Effector memory CD8-positive, alpha-beta T cell (primary cell): ENCODE data around the gene UNC13D.
"Not testable (repeated sequence)": the region's sequence is repeated elsewhere in the genome, so short reads cannot be mapped to it uniquely, and the experiment has no call there.

Experiments
- ATAC-seq: fragments of 150-1000 bp; cut with Tn5 transposase; replicated peaks from 2 replicates; pipeline ENCODE4 v1.10.0; 2021; ENCODE audit warnings: mild to moderate bottlenecking, moderate library complexity
- DNase-seq, 3 experiments: peaks; one replicate each; pipeline ENCODE4 v3.0.0; 2021
- H3K27ac Mint-ChIP-seq, 2 donors: one replicate each; pipeline ENCODE4 v1.8.0; 2022; ENCODE audit warnings: mild to moderate bottlenecking in 2 of 2, mixed read lengths in 2 of 2, moderate library complexity in 2 of 2
- H3K27me3 Mint-ChIP-seq, 2 donors: one replicate each; pipeline ENCODE4 v1.8.0; 2022; ENCODE audit warnings: mixed read lengths in 2 of 2
- H3K36me3 Mint-ChIP-seq: one replicate; pipeline ENCODE4 v1.8.0; 2022; ENCODE audit warnings: mild to moderate bottlenecking, moderate library complexity, mixed read lengths; ENCODE audit not compliant: insufficient read depth
- H3K4me1 Mint-ChIP-seq, 2 donors: one replicate each; pipeline ENCODE4 v1.8.0; 2022; ENCODE audit warnings: low read depth in 2 of 2, mixed read lengths in 2 of 2
- H3K4me3 Mint-ChIP-seq, 2 donors: one replicate each; pipeline ENCODE4 v1.8.0; 2022; ENCODE audit warnings: mild to moderate bottlenecking in 2 of 2, mixed read lengths in 2 of 2, moderate library complexity in 2 of 2
- H3K9me3 Mint-ChIP-seq, 2 donors: one replicate each; pipeline ENCODE4 v1.8.0; 2022; ENCODE audit warnings: mixed read lengths in 2 of 2
- total RNA-seq, 9 experiments: gene quantifications; one replicate each; lab custom pipeline; 2026; lab: John Stamatoyannopoulos, UW

Gene UNC13D
- 83.0 to 234 (median 171) reads per million in 9 experiments for total RNA-seq

- Mint-ChIP-seq H3K27ac (peak within 1 kb of the TSS; percentile 92 to 95), H3K4me1 (peaks cover 16 to 27% of the 10 kb centered on the region in 2 donors), H3K9me3 (no peaks in the 10 kb centered on the region), H3K27me3 (no peaks in the 10 kb centered on the region), H3K4me3 (peak within 1 kb of the TSS; percentile 90 to 93), H3K36me3 (peaks cover 53% of the 10 kb centered on the region)
- ATAC-seq (peak; percentile 76), DNase-seq (peak; percentile 57 to 64 (median 61))
Measured at GRCh38 chr17:75843577-75844529, at the start of gene UNC13D. UNC13D (minus strand) TSS chr17:75844404; CDS start chr17:75844337, 67 bp downstream.

GRCh38 chr17:75893305-75894048 is 49.3 kb upstream of the UNC13D start:
- ATAC-seq, result no peak
- Mint-ChIP-seq H3K4me3 (peak overlapping the region; percentile 9 to 17), H3K9me3 (no peaks in the 10 kb centered on the region), H3K4me1 (peaks cover 20 to 28% of the 10 kb centered on the region in 2 donors), H3K27me3 (no peaks in the 10 kb centered on the region), H3K36me3 (peaks cover 33% of the 10 kb centered on the region), H3K27ac (peak overlapping the region; percentile 89 to 93)
- no peak for DNase-seq

- DNase-seq (no peak), ATAC-seq (no peak)
- Mint-ChIP-seq H3K4me3 (no peak overlapping the region), H3K36me3 (peaks cover 28% of the 10 kb centered on the region), H3K27ac (no peak overlapping the region), H3K27me3 (no peaks in the 10 kb centered on the region), H3K4me1 (peaks cover 20 to 27% of the 10 kb centered on the region in 2 donors), H3K9me3 (no peaks in the 10 kb centered on the region)
Measured at GRCh38 chr17:75892556-75893224, 48.5 kb upstream of the UNC13D start.

- H3K4me1 Mint-ChIP-seq, result peaks cover 20 to 23% of the 10 kb centered on the region in 2 donors
- ATAC-seq (no peak), DNase-seq (no peak)
- H3K36me3 Mint-ChIP-seq, result peaks cover 33% of the 10 kb centered on the region
- no peak overlapping the region for H3K27ac Mint-ChIP-seq
- H3K4me3 Mint-ChIP-seq, result no peak overlapping the region
- H3K27me3 Mint-ChIP-seq, result no peaks in the 10 kb centered on the region
- no peaks in the 10 kb centered on the region for H3K9me3 Mint-ChIP-seq
Measured at GRCh38 chr17:75891605-75892555, 47.7 kb upstream of the UNC13D start.

GRCh38 chr17:75891022-75891604 is 46.9 kb upstream of the UNC13D start:
- Mint-ChIP-seq H3K27ac (peak overlapping the region in 1 of 2 donors; percentile 66), H3K9me3 (no peaks in the 10 kb centered on the region), H3K4me3 (no peak overlapping the region), H3K4me1 (peaks cover 20 to 22% of the 10 kb centered on the region in 2 donors), H3K27me3 (no peaks in the 10 kb centered on the region), H3K36me3 (peaks cover 29% of the 10 kb centered on the region)
- DNase-seq, result no peak
- no peak for ATAC-seq

GRCh38 chr17:75889454-75889853 is 45.2 kb upstream of the UNC13D start:
- peaks cover 23% of the 10 kb centered on the region for H3K36me3 Mint-ChIP-seq
- H3K4me3 Mint-ChIP-seq, result no peak overlapping the region
- peaks cover 8 to 12% of the 10 kb centered on the region in 2 donors for H3K4me1 Mint-ChIP-seq
- H3K9me3 Mint-ChIP-seq, result no peaks in the 10 kb centered on the region
- DNase-seq, result no peak
- peak overlapping the region in 1 of 2 donors; percentile 35 for H3K27ac Mint-ChIP-seq
- H3K27me3 Mint-ChIP-seq, result no peaks in the 10 kb centered on the region
- ATAC-seq, result no peak

- peaks cover 23% of the 10 kb centered on the region for H3K36me3 Mint-ChIP-seq
- ATAC-seq, result no peak
- peaks cover 0 to 3% of the 10 kb centered on the region in 2 donors for H3K4me1 Mint-ChIP-seq
- DNase-seq, result no peak
- H3K27ac Mint-ChIP-seq, result no peak overlapping the region
- H3K27me3 Mint-ChIP-seq, result no peaks in the 10 kb centered on the region
- no peaks in the 10 kb centered on the region for H3K9me3 Mint-ChIP-seq
- no peak overlapping the region for H3K4me3 Mint-ChIP-seq
Measured at GRCh38 chr17:75888484-75888883, 44.3 kb upstream of the UNC13D start.

- not testable (repeated sequence) for H3K27me3 Mint-ChIP-seq, H3K4me3 Mint-ChIP-seq, H3K27ac Mint-ChIP-seq, DNase-seq, H3K9me3 Mint-ChIP-seq, ATAC-seq, H3K4me1 Mint-ChIP-seq
- H3K36me3 Mint-ChIP-seq, result peaks cover 20% of the 10 kb centered on the region
Measured at GRCh38 chr17:75885860-75886259, 41.7 kb upstream of the UNC13D start.

- DNase-seq (no peak), ATAC-seq (no peak)
- no peak overlapping the region for H3K27ac Mint-ChIP-seq
- peaks cover 0 to 9% of the 10 kb centered on the region in 2 donors for H3K4me1 Mint-ChIP-seq
- no peaks in the 10 kb centered on the region for H3K27me3 Mint-ChIP-seq
- no peaks in the 10 kb centered on the region for H3K9me3 Mint-ChIP-seq
- peaks cover 17% of the 10 kb centered on the region for H3K36me3 Mint-ChIP-seq
- H3K4me3 Mint-ChIP-seq, result no peak overlapping the region
Measured at GRCh38 chr17:75885431-75885830, 41.2 kb upstream of the UNC13D start.

GRCh38 chr17:75881678-75882454 is 37.7 kb upstream of the UNC13D start:
- Mint-ChIP-seq H3K36me3 (no peaks in the 10 kb centered on the region), H3K27me3 (no peaks in the 10 kb centered on the region), H3K4me3 (peak overlapping the region in 1 of 2 donors; percentile 31), H3K9me3 (no peaks in the 10 kb centered on the region), H3K27ac (no peak overlapping the region), H3K4me1 (peaks cover 10 to 18% of the 10 kb centered on the region in 2 donors)
- ATAC-seq (peak; percentile 32), DNase-seq (no peak)

- DNase-seq (no peak), ATAC-seq (no peak)
- Mint-ChIP-seq H3K27ac (no peak overlapping the region), H3K9me3 (no peaks in the 10 kb centered on the region), H3K36me3 (peaks cover under 1% of the 10 kb centered on the region), H3K27me3 (no peaks in the 10 kb centered on the region), H3K4me1 (peaks cover 21 to 31% of the 10 kb centered on the region in 2 donors), H3K4me3 (peak overlapping the region in 1 of 2 donors; percentile 20)
Measured at GRCh38 chr17:75880266-75880665, 36.1 kb upstream of the UNC13D start.
